Endothelial cell (in vitro differentiated cells): ENCODE measurements around the gene A3GALT2. TPM values are rescaled to one million over a fixed set of nuclear protein-coding genes. Genes with fewer than 3 reads are reported as not detected.

Source experiments
- DNase-seq: peaks from one replicate; pipeline ENCODE4 v3.0.0; 2021; ENCODE audit warnings: low spot score
- H3K27ac Mint-ChIP-seq: one replicate; pipeline ENCODE4 v1.8.0; 2021; ENCODE audit warnings: mixed read lengths, inconsistent platforms; ENCODE audit not compliant: unreplicated experiment
- H3K27me3 Mint-ChIP-seq: one replicate; pipeline ENCODE4 v1.8.0; 2021; ENCODE audit warnings: mild to moderate bottlenecking, moderate library complexity, mixed read lengths, inconsistent platforms; ENCODE audit not compliant: unreplicated experiment
- H3K36me3 Mint-ChIP-seq: one replicate; pipeline ENCODE4 v1.8.0; 2021; ENCODE audit warnings: mild to moderate bottlenecking, low read depth, mixed read lengths, inconsistent platforms; ENCODE audit not compliant: unreplicated experiment
- H3K4me1 Mint-ChIP-seq: one replicate; pipeline ENCODE4 v1.8.0; 2021; ENCODE audit warnings: mild to moderate bottlenecking, mixed read lengths, inconsistent platforms; ENCODE audit not compliant: unreplicated experiment
- H3K4me3 Mint-ChIP-seq: one replicate; pipeline ENCODE4 v1.8.0; 2021; ENCODE audit warnings: mild to moderate bottlenecking, mixed read lengths, inconsistent platforms; ENCODE audit not compliant: unreplicated experiment
- H3K9me3 Mint-ChIP-seq: one replicate; pipeline ENCODE4 v1.8.0; 2021; ENCODE audit warnings: mixed read lengths, inconsistent platforms; ENCODE audit not compliant: unreplicated experiment
- total RNA-seq: library from RNA; stranded (reverse); fragmentation: NEBNext Ultra II Directional; extraction: Animal tissue kit (Norgen Biotek cat#: 25700); gene quantifications from one replicate; pipeline ENCODE4 v1.2.1, GENCODE V29; 2021; ENCODE audit not compliant: unreplicated experiment
- TF ChIP-seq, protein P1 (sequence below): fragments of 200-600 bp; sonication (generic); IDR thresholded peaks from one replicate; pipeline ENCODE4 v1.5.0; 2021; ENCODE audit warnings: antibody characterized with exemption; ENCODE audit not compliant: unreplicated experiment

Gene A3GALT2
- total RNA-seq, 1 donor from 2014 or later: not detected

DNA sequence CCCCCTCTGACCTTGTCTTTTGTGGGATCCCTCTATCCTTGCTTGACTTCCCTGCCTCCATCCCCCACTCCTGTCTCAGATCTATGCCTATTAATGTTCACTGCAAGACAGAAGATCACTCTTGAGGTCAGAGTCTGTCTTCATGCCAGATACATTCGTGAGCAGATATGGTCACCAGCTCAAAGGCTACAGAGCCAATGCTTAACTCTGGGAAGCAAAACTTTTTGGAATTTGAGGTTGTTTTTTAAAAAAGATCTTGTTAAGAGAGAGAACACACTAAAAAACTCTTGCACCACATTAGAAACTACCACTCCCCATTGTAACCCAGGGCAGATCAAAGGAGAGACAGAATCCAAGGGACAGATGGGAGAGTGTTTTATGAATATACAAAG is 17.1 kb upstream of the A3GALT2 start:
- Mint-ChIP-seq H3K27ac (no peak overlapping the region), H3K4me3 (peak overlapping the region; percentile 3), H3K9me3 (no peaks in the 10 kb centered on the region), H3K27me3 (peaks cover 9% of the 10 kb centered on the region), H3K4me1 (peaks cover 79% of the 10 kb centered on the region), H3K36me3 (peaks cover 40% of the 10 kb centered on the region)
- TF ChIP-seq, protein P1, sequence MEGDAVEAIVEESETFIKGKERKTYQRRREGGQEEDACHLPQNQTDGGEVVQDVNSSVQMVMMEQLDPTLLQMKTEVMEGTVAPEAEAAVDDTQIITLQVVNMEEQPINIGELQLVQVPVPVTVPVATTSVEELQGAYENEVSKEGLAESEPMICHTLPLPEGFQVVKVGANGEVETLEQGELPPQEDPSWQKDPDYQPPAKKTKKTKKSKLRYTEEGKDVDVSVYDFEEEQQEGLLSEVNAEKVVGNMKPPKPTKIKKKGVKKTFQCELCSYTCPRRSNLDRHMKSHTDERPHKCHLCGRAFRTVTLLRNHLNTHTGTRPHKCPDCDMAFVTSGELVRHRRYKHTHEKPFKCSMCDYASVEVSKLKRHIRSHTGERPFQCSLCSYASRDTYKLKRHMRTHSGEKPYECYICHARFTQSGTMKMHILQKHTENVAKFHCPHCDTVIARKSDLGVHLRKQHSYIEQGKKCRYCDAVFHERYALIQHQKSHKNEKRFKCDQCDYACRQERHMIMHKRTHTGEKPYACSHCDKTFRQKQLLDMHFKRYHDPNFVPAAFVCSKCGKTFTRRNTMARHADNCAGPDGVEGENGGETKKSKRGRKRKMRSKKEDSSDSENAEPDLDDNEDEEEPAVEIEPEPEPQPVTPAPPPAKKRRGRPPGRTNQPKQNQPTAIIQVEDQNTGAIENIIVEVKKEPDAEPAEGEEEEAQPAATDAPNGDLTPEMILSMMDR: no peak
- DNase-seq: no peak

DNA sequence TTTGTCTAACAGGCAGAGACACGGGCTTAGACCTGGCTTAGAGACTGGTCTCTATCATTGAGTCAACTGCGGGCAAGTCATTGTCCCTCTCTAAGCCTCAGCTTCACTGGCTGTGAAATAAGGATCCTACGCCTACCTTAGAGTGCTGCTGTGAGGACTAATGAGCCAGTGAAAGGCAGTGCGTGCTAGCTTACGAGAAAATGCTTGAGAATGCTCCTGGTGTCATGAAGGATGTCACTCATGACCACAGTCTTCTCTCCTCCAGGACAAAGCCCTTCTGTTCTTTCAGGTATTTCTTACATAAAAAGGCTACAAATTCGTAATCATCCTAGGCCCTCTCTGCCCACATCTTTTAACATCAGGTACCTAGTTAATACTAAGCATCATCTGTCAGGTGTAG is 16.5 kb upstream of the A3GALT2 start:
- H3K4me1 Mint-ChIP-seq: peaks cover 79% of the 10 kb centered on the region
- peaks cover 9% of the 10 kb centered on the region for H3K27me3 Mint-ChIP-seq
- H3K36me3 Mint-ChIP-seq: peaks cover 40% of the 10 kb centered on the region
- no peaks in the 10 kb centered on the region for H3K9me3 Mint-ChIP-seq
- DNase-seq: no peak
- no peak overlapping the region for H3K4me3 Mint-ChIP-seq
- TF ChIP-seq, protein P1: no peak
- peak overlapping the region; percentile 9 for H3K27ac Mint-ChIP-seq

DNA sequence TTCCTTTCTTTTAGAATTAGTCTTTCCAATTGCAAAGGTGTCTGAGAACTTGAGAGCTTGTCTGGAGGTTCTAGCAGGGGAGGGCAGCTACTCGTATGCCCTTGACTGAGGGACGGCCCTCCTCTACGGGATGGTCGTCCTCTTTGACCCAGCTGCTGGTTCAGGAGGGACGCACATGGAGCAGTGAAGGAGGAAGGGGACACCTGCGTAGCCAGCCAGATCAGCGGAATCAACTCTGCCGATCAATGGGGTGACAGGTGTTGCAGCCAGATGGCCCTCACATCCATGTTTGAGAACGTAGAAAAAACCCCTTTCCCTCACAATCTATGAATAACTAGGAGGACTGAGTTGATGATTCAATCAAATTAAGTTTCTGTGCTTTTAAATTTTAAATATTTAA is 15.7 kb upstream of the A3GALT2 start:
- Mint-ChIP-seq H3K4me3 (no peak overlapping the region), H3K4me1 (peaks cover 79% of the 10 kb centered on the region), H3K27ac (no peak overlapping the region), H3K36me3 (peaks cover 44% of the 10 kb centered on the region), H3K27me3 (peaks cover 9% of the 10 kb centered on the region), H3K9me3 (no peaks in the 10 kb centered on the region)
- TF ChIP-seq, protein P1: no peak
- no peak for DNase-seq

DNA sequence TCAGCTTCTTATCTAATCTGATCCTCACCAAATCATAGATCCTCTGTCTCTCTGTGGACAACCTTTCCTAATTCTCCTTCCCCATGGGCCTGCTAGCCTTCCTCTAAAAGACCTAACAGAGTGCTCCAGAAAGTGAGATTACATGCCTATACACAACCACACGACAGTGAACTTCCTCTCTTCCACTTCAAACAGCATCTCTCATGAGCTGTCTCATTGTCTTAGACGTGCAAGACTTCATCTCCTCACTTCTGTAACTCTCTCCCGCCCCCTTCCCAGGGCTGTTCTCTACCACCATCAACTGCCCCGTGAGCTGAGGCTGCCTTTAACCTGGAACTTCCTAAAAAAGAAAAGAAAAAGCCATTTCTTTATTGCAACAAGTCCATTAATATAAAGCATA is 14.1 kb upstream of the A3GALT2 start:
- peaks cover 5% of the 10 kb centered on the region for H3K27me3 Mint-ChIP-seq
- H3K27ac Mint-ChIP-seq: peak overlapping the region; percentile 1
- H3K4me1 Mint-ChIP-seq: peaks cover 67% of the 10 kb centered on the region
- TF ChIP-seq, protein P1: no peak
- H3K4me3 Mint-ChIP-seq: peak overlapping the region; percentile 8
- H3K9me3 Mint-ChIP-seq: no peaks in the 10 kb centered on the region
- DNase-seq: no peak
- peaks cover 40% of the 10 kb centered on the region for H3K36me3 Mint-ChIP-seq

DNA sequence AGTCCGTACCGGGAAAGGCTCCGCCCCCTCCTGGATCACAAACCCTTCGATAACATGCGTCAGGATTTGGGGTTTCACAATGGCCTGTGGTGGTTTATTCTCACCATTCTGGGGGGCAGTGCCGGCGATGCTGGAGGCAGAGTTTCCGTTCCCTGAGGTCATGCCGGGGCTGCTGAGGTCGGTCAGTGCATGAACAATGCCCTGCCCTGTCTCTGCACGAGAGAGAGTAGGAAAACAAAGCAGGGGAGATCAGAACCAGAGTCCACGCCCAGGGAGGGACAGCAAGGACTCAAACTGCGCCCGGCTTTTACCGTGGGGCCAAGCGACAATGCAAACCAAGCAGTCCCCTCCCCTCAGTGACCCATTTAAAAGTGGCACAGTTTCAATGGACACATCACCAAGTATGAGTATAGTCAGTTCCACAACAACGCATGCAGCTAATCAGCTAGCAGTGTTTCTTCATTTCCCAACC is 13.2 kb upstream of the A3GALT2 start:
- peaks cover 47% of the 10 kb centered on the region for H3K36me3 Mint-ChIP-seq
- H3K27me3 Mint-ChIP-seq: peaks cover 5% of the 10 kb centered on the region
- TF ChIP-seq, protein P1: no peak
- no peak for DNase-seq
- H3K9me3 Mint-ChIP-seq: no peaks in the 10 kb centered on the region
- H3K4me1 Mint-ChIP-seq: peaks cover 61% of the 10 kb centered on the region
- no peak overlapping the region for H3K27ac Mint-ChIP-seq
- H3K4me3 Mint-ChIP-seq: no peak overlapping the region
